Hepatic stellate cell (primary cell): Measurements from ENCODE around the gene OR6C74.

ENCODE experiments used
- DNase-seq: peaks from one replicate; pipeline ENCODE4 v3.0.0; 2011; ENCODE audit warnings: low spot score

Gene OR6C74

GRCh38 chr12:55244309-55244708, at the start of gene OR6C74:
Gene OR6C74, plus strand, starts transcription at chr12:55244609. Its CDS starts 2,679 bp downstream, at chr12:55247288.
- no peak for DNase-seq

- no peak for DNase-seq
Measured at GRCh38 chr12:55220725-55221124, 23.7 kb upstream of the OR6C74 start, which contains the start of gene OR10A7. Gene OR10A7, plus strand, starts transcription at chr12:55221025. Its CDS starts 0 bp downstream, at chr12:55221025.

- no peak for DNase-seq
Measured at GRCh38 chr12:55226523-55226922, 17.9 kb upstream of the OR6C74 start.

GRCh38 chr12:55227643-55228042, 16.8 kb upstream of the OR6C74 start:
- DNase-seq = no peak

GRCh38 chr12:55246159-55246558, 1.8 kb downstream of the OR6C74 start:
- DNase-seq = no peak

- DNase-seq = no peak
Measured at GRCh38 chr12:55250944-55251343, 6.5 kb downstream of the OR6C74 start.

GRCh38 chr12:55253281-55253680, 8.9 kb downstream of the OR6C74 start:
- DNase-seq = no peak

- no peak for DNase-seq
Measured at GRCh38 chr12:55256831-55257230, 12.4 kb downstream of the OR6C74 start.

GRCh38 chr12:55258303-55258702, 13.9 kb downstream of the OR6C74 start:
- DNase-seq = no peak

GRCh38 chr12:55280991-55281390, 36.6 kb downstream of the OR6C74 start:
- DNase-seq = no peak

- no peak for DNase-seq
Measured at GRCh38 chr12:55289999-55290398, 45.6 kb downstream of the OR6C74 start.
